ENCODE measurements around the gene ATP6AP1.

The ATP6AP1 gene

GRCh38 chrX:154483325-154483724, 54.8 kb downstream of the ATP6AP1 start:
- H3K4me3 ChIP-seq (ENCODE audit: low read length): no peak overlapping the region
- no peak for TF ChIP-seq CTCF (IDR thresholded peaks at IDR 0.05; ENCODE audit: insufficient read depth, low read depth, low read length, missing control alignments)
- DNase-seq (ENCODE audit: low read depth): no peak

GRCh38 chrX:154484255-154485149, 56.0 kb downstream of the ATP6AP1 start:
- H3K4me3 ChIP-seq (ENCODE audit: low read length): no peak overlapping the region
- TF ChIP-seq CTCF (IDR thresholded peaks at IDR 0.05; ENCODE audit: insufficient read depth, low read depth, low read length, missing control alignments): no peak
- DNase-seq (ENCODE audit: low read depth): peak; percentile 56

GRCh38 chrX:154485150-154486051, 56.9 kb downstream of the ATP6AP1 start:
- no peak for DNase-seq (ENCODE audit: low read depth)
- TF ChIP-seq CTCF (IDR thresholded peaks at IDR 0.05; ENCODE audit: insufficient read depth, low read depth, low read length, missing control alignments): no peak
- peak overlapping the region; percentile 46 for H3K4me3 ChIP-seq (ENCODE audit: low read length)

- TF ChIP-seq CTCF (IDR thresholded peaks at IDR 0.05; ENCODE audit: insufficient read depth, low read depth, low read length, missing control alignments): no peak
- H3K4me3 ChIP-seq (ENCODE audit: low read length): peak overlapping the region; percentile 46
- peak; percentile 16 for DNase-seq (ENCODE audit: low read depth)
Observed at GRCh38 chrX:154486052-154486395, 57.5 kb downstream of the ATP6AP1 start.

Data from epithelial cell of esophagus (primary cell).